Right renal pelvis (tissue), 4 donors: Measurements from ENCODE around the gene PRAC1. TPM values are rescaled to one million over a fixed set of nuclear protein-coding genes. Genes with fewer than 3 reads are reported as not detected.

ENCODE experiments used
- DNase-seq, 4 donors: peaks; one replicate each; pipeline ENCODE4 v3.0.0-alpha.2; 2013; ENCODE audit warnings: low read depth in 4 of 4, low spot score in 3 of 4, missing footprints in 1 of 4
- polyA plus RNA-seq, 4 donors: library from polyadenylated mRNA; unstranded; fragments of 120-200 nt; gene quantifications; one replicate each; pipeline ENCODE4 v1.2.1, GENCODE V29; 2013; ENCODE audit not compliant: insufficient read length in 4 of 4

PRAC1 gene
- polyA plus RNA-seq, result not detected

DNA sequence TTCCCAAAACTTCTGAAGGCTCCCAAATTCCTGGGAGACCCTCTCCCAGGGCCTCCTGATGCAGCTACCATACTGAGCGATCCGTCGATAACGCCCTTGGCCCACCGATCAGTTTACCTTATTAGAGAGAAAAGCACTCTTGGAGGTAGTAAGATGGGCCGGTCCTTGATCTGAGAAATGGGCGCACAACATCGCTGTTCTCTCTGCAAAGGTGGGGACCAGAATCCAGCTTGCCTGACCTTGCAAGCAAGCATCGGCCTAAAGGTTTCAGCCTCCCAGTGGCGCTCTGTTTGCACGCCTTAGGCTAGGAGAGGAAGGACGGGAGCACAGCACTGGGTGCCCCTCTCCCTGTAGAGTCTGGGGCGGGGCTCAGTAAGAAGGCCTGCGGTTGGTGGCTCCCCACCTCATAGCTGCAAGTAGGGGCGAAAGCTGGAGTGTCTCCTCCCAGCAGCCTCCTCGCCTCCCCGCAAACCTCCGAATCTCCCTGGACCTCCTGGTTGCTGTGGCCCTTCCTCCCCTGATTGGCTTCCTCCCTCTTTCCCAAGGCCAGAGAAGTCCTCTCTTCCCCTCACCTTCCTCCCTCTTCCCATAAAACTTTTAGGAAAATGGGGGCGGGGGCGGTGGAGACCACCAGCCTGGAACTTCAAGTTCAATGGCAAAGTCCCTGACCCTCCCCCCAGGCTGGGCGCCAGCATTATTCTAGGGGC, at the start of gene PRAC1:
Gene PRAC1 (minus strand): TSS at position 318 of the 707 bp plus-strand sequence. CDS start 126 bp downstream, at position 192.
- no peak for DNase-seq

DNA sequence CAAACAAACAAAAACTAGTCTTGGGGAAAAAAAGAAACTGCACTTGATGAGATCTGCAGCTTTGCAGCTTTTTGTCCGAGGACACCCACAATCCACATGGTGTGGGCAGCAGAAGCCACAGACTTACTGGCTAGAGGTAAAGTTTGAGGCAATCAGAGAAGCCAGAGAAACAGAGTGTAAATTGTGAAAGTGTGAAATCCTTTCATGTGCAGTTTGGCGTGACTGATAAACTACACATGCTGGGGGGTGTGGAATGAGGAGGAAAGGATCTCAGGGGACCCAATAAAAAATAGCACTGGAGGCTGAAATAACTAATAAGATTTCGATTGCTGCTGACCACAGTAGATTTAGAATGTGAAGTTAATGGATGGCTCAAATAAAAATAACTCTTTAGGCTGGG, 48.6 kb upstream of the PRAC1 start:
- no peak for DNase-seq

DNA sequence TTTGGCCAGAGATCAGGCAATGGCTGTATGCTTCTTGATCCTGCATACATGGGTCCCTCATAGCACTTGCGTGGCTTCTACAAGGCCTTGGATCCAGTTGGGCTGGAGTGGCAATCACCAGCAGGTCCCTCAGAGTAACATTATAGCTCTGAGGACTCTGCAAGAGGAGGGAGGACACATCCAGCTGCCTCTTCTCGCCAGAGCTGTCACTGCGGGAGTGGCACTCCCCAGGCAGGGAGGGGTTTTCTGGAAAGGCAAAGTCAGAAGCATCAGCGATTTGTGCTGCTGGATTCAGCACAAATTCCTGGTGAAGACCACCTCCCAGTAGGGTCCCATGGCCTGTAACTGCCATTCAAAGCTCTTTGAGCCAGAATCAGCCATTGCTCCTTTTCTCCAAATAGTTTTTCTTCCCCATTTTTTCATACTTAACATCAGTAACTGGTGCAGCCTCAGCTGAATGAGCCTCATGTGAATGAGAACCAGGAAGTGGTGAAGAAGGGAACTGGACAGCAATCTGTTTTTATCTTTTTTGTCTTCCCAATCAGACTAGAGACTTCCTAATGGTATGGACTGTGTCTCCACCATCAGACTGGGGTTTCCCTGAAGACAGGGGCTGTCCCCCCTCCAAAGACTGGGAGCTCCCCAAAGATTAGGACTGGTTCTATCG, 46.8 kb upstream of the PRAC1 start:
- DNase-seq, result no peak

DNA sequence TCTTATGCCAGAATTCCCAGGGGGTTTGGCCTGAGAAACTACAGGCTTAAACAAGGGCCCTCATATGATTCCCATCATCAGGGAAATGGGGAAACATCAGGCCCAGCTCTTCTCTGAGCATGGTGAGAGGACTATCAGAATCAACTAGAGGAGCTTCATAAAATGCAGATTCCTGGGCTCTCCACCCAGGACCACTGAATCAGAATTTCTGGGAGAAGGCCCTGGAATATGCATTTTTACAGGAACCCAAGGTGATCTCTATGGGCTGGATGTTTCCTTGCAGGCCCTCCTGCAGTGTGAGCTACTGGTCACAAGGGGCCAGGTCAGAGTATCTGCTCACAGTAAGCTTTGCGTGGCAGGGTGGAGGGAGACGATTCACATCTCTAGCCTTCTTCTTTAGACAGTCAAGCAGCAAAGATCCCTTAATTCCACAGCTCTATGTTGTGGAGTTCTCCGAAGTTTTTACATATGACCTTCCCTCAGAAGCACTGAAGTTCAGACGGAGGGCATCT, 45.0 kb upstream of the PRAC1 start:
- DNase-seq, result no peak

DNA sequence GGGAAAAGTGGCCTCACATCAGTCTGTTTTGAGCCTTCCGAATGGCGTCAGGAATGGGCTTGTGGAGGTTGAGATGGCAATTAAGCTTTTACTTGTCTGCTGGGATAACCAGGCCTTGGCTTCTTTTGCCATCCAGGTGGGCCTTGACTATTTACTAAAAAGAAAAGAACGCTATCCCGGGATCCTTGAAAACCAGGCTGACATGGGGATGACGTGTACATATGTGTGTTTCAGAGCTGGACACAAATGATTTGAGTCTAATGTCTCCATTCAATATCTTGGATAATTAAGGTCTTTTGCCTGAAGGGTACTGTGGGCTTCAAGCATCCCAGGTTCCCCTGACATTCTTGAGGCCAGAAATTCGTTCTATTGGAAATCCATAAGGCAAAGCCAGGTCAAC, 38.8 kb upstream of the PRAC1 start:
- DNase-seq, result no peak

DNA sequence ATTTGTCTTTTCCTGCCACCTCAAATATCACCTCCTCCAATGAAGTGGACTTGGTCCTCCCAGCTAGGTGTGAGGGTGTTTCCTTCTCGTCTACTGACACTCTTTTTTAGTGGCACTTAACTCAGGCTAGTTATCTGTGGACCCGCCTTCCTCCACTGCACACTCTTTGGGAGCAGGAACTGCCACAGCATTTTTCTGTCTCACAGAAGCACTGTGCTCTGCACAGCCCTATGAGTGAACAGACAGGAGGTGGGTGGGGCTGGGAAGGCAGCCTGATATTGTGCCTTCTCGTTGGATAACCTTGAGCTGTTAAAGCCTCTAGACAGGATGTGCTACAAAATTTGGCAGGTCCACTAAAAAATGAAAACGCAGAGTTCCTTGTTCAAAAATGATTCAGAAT, 38.1 kb upstream of the PRAC1 start:
- DNase-seq, result no peak

DNA sequence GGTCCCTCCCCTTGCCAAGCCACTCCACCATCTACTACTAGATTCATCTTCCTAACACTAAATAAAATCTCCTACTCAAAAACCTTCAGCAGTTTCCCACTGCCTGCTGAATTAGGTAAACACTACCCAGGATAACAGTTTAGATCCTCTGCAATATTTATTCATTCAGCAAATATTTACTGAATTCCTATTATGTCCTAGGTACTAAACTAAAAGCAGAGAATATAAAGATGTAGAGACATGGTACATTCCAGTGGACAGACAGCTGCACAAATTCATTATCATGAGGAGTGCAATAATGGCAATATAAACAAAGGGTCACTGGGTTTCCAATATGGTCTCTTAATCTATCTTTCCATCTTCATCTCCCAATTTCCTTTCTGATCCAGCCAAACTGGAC, 37.0 kb upstream of the PRAC1 start:
- DNase-seq, result no peak

DNA sequence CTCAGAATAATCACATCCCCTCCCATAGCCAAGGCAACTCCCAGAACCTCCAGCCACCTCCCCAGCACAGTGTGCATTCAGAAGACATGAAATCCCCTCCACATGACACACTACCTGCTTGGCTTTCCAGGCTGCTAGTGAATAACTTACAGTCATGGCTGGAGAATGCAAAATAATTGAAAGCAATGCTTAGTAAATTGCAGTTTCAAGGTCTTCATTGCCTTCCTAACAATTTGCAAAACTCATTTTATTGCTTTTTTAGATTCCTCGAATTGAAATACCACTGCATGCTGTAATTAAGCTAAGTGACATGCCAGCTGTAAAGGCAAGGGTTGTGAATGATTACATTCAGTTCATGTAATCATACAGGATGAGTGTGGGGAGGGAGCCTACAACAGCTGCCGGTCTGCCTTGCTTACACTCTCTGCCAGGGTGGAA, 35.2 kb upstream of the PRAC1 start:
- DNase-seq, result no peak

DNA sequence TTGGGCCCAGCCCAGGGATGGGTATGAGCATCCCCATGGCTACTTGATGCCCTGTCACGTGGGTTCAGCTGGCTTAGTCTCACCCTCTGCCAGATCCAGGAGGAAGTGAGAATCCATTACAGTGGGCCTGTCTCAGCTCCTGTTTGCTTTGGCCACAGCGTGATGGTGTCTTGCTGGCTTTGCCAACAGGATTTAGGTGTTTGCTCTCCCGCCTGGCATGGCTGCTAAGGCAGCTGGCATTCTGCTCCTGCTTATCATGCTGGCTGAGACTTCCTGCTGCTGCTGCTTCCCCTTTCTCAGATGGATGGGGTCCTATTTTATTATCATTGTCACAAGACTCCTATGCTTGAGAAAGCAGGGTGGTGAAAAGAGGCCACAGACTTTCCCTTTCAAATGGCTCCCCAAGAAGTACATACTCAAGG, 34.5 kb upstream of the PRAC1 start:
- DNase-seq, result no peak

DNA sequence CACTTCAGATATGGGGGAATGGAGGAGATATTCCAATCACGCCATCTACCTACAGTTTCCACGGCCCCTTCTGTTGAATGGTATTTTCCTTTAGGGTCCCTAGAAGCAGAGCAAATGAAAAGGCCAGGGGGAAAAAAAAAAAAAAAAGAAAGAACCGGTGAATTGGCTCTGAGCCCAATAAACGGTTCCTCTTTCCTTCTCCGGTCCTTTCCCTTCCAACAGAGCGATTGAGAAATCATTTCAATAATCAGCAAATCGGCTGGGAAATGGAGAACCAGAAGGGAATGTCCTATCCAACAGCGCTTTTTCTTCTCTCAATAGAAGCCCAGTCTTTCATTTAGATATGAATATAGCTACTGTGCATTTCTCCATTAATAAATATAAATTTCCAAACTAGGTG, 33.0 kb upstream of the PRAC1 start:
- DNase-seq, result no peak

DNA sequence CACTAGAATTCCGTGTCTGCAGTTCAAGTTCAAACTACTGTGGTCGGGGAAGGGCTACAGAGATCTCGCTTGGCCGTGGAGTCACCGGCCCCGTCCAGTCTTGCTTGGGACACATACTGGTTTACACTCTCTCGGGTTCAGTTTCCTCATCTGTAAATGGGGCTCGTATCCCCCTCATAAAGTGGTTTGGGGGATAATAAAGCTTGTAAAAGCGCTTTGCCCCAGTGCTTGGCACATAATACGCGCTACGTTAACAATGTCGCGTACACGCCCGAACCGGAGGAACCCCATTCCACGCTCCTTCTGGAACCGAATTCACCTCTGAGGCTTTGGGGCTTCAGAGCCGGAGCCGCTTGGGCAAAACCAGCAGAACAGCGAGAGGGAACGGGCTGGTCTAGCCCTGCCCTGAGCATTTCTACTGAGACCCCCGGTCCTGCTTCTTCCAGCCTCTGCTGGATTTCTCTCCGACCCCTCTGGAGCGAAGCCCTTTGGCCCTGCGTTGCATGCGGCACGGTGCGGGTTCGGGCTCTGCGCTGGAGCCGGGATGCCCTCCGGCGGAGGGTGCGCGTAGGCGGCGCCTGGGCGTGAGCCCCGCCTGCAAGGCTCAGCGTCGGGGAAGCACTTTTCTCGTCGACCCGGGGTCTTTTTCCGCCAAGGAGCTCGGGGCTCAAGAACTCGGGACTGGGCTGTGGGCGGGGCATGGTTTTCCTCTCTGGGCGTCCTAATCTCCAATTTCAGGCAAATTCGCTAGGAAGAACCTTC, 32.4 kb upstream of the PRAC1 start:
- DNase-seq, result no peak

DNA sequence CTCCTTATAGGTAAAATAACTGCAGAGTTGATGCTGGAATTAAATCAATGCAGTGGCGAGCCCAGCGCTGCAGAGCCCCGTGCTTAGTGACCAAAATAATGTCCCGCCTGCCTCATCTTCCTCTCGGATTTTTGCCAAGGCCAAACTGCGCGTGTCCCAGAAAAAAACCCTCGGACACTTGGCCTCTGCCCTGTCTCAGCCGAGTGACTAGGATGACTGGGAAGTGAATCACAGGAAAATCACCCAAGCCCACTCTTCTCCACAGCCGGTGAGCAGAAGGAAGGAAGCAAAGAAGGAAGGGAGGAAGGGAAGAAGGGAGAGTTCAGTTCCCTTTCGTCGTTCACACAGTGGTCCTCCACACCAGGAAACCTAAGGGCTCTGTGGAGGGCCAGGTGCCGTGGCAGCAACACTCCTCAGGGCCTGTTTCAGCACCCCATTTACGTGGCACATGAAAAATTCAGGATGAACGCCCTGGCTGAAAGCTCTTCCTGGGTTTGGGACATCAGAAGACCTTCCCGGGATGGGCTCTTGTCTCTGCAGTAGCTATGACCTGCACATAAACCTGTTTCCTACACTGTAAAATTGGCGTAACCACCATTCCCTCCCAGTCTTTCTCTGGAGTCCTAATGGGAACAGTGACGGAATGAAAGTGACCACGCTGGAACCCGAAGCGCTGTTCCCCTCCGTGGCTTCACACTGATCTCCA, 31.6 kb upstream of the PRAC1 start:
- DNase-seq, result no peak

DNA sequence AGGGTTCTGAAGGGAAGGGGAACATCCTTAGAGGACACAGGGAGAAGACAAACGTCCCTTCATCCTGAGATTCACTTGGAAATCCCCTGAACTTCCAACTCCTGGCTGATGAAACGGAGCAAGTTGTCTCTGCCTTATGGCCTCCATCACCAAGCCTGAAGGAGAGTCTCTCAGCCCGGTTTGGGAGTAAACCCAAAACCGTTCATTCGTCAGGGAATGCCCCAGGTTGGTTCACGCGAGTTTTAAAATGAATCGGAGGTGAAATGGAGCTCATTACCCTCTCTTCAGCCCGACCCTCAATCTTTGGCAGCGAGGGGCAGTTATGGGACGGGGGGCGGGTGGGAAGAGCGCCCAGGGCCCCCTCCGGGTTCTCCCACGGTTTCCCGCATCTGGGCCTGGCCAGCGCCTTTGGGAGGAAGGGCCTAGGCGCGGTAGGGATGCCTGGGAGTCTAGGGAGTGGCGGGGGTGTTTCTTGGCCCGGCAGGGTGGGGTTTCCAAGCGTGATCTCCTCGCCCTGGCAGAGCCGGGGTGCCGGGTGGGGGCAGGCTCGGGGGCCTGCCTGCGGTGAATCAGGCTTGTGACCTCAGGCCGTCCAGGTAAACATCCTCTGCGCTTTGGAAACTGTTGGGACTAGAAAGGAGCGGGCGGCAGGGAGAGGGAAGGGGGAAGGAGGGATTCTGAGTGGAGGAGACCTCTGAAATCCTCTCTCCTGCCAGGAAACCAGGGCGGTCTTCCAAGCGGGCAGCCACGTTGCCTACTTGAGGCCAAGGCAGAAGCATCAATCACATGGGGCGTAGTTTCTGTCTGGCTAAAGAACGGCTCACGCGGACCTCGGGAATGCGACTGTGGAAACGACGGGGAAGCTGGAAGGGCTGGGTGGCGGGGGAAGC, 30.3 kb upstream of the PRAC1 start:
- no peak for DNase-seq

DNA sequence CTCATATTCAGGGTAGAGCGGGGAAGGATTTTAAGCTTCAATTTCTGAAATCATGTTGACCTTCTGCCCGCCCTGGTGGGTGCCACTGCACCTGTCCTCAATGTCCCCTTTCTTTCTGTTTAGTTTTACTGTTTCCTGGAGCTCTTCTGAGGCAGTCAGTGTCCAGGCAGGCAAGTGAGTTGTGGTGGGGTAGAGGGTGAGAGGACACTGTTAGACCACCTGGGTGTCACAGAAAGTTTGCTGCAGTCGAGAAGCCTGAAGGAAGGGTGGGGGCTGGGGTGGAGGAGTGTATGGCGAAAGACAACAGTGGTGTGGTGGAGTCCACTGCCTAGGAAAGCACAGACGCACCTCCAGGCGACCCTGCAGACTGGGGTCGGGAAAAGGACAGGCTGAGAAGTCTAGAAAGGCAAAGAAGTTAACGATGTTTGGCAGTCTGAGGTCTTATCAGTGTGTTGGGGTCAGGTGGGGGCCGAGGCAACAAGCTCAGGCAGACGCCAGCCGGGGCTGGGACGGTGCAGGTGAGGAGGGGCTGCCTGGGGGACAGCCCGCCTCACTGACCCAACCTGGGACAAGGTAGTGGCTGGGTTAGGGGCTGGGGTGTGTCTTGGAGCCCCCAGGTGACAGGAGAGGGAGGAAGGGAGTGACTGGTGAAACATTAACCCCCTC, 29.5 kb upstream of the PRAC1 start:
- no peak for DNase-seq

DNA sequence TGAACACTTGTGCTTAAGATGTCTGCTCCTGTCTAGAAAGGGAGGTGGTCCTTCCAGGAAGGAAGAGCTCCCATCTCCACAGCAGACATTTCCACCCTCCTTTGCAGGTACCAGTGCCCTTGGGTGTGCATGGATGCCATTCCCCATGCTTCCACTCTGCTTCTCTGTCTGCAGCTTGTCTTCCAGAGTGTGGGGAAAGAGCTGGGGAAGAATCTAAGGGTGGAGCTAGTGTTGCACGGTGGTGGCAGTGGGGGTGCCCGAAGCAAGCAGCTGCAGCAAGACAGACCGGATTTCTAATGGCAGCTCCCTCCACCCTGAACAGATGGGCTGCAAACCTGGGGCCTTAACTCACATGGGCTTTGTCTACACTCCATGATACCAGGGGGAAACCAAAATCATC, 28.9 kb upstream of the PRAC1 start:
- no peak for DNase-seq

DNA sequence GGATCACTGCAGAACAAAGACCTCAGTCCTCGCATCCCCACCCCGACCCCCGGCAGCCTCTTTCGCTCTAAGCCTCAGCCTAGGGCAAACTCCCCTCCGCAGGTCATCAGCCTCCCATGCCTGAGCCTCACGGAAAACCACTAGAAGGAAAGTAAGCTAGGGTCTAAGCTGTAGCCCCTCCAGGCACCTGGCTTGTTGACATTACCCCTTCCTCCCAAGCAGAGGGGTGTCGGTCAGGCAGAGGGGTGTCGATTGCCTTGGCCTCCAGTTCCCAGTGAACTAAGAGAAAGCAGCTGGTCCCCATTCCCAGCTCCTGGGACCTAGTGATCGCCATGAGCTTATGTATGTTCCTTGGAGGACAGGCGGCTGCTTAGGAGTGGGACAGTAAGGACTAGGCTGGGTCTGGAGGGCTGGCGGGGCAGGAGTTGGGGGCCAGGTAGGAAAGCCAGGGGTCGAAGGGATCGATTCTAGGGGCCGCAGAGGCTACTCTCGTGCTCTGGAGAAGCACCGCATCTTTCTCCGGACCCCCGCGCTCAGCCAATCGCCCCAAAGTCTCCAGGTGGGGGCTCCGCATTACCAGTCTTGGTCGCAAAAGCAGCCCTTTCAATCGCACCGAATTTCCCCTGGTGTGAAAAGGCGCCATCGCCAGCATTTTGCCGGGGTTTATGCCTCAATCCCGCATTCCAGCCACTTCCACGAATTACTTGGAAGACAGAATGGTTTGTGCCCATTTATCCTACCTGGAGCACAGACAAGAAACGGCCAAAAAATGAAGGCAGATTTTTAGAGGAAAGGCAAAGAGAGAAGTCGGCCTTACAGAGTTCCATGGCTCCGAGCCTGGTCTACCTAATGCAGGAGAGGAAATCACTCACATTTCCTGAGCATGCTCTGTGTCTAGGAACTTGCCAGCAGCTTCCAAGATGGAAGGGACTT, 27.6 kb upstream of the PRAC1 start:
- no peak for DNase-seq

DNA sequence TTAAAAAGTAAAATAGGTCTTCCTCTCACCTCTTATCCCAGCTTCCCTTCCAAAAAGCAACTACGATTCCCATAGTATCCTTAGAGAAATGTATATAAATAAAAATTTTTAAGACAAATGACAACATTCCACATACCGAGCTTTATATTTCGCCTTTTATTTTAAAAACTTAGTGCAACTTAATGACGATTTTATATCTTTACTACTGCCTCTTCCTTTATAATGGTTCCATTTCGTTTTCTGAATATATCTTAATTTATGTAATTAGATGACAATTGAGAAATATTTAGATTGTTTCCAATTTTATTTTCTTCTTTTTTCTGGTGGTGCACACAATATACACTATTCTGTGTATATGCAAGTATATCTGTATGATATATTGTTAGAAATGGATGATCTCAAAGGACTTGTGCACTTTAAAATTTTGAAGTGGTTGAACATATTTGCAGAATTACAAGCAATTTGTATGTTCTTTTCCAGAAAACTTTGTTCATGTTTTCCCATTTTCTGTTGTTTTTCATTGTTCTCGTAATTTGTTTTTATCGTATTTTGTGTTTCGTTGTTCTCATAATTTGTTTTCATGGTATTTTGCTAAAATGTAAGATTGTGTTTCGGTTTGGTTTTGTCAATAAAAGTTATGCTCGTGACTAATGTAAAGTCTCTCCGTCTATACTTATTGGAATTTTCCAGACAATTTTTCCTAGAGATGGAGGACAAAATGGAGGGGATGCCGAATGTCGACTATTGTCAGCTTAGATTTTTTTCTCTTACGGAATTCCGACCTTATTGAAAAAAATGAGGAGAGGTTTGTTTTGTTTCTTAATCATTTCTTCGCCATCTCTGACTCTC, 26.6 kb upstream of the PRAC1 start:
- no peak for DNase-seq
